IMR-90 (cell line): ENCODE results near the gene ENTPD1. TPM values are rescaled to one million over a fixed set of nuclear protein-coding genes. Genes with fewer than 3 reads are reported as not detected.

ENCODE experiments used
- ATAC-seq: fragments of 200-7000 bp; cut with Tn5 transposase; 2 replicates; pipeline ENCODE4 v1.9.1; 2020; ENCODE audit warnings: low read depth, mild to moderate bottlenecking, moderate library complexity
- BruUV-seq: library from RNA; stranded (reverse); fragments of 400-500 nt; replicated peaks from 2 replicates; lab custom pipeline; 2021; lab: Mats Ljungman, UMichigan
- CTCF ChIA-PET: fragments of 300-600 bp; formaldehyde crosslinking; extraction: SDS; loops from one replicate; lab custom pipeline; 2021; ENCODE audit warnings: antibody characterized with exemption; lab: Yijun Ruan, JAX
- POLR2A ChIA-PET: fragments of 300-600 bp; sonication (Branson Sonifier 250); formaldehyde crosslinking; loops from one replicate; lab custom pipeline; 2022; ENCODE audit warnings: antibody characterized with exemption; ENCODE audit not compliant: unreplicated experiment; lab: Charles Lee
- DNase-seq: peaks from one replicate; pipeline ENCODE4 v3.0.0; 2013
- H2AFZ ChIP-seq: replicated peaks from 2 replicates; pipeline ENCODE3; 2013; ENCODE audit warnings: low read length, mild to moderate bottlenecking; ENCODE audit not compliant: poor library complexity
- H2AK5ac ChIP-seq: 2 replicates; pipeline ENCODE4 v1.6.1; 2013; ENCODE audit warnings: low read depth, low read length, inconsistent platforms
- H2AK9ac ChIP-seq: replicated peaks from 2 replicates; pipeline ENCODE3; 2013; ENCODE audit warnings: mild to moderate bottlenecking, low read depth, low read length, moderate library complexity; ENCODE audit not compliant: poor library complexity
- H2BK120ac ChIP-seq: 2 replicates; pipeline ENCODE4 v1.6.1; 2013; ENCODE audit warnings: low read depth, low read length, inconsistent platforms
- H2BK15ac ChIP-seq: 3 replicates; pipeline ENCODE4 v1.6.1; 2013; ENCODE audit warnings: low read depth, low read length, inconsistent platforms
- H2BK20ac ChIP-seq: 2 replicates; pipeline ENCODE4 v1.6.1; 2013; ENCODE audit warnings: low read depth, mild to moderate bottlenecking, inconsistent platforms, low read length, moderate library complexity
- H2BK5ac ChIP-seq: 2 replicates; pipeline ENCODE4 v1.6.1; 2013; ENCODE audit warnings: mild to moderate bottlenecking, low read depth, low read length, inconsistent platforms; ENCODE audit not compliant: poor library complexity, severe bottlenecking
- H3K14ac ChIP-seq: replicated peaks from 2 replicates; pipeline ENCODE4 v1.6.1; 2013; ENCODE audit warnings: low read depth, low read length, inconsistent platforms
- H3K18ac ChIP-seq: 2 replicates; pipeline ENCODE4 v1.6.1; 2013; ENCODE audit warnings: low read depth, low read length, control low read depth
- H3K23ac ChIP-seq: 2 replicates; pipeline ENCODE4 v1.6.1; 2013; ENCODE audit warnings: low read depth, low read length, inconsistent platforms
- H3K27ac ChIP-seq: 2 replicates; pipeline ENCODE4 v1.5.1; 2013; ENCODE audit warnings: mild to moderate bottlenecking, control low read depth, low read length; ENCODE audit not compliant: insufficient read depth
- H3K27me3 ChIP-seq: 2 replicates; pipeline ENCODE4 v1.6.1; 2013; ENCODE audit warnings: low read length; ENCODE audit not compliant: control insufficient read depth, insufficient read depth
- H3K36me3 ChIP-seq: 2 replicates; pipeline ENCODE4 v1.6.1; 2013; ENCODE audit warnings: low read length, mixed read lengths; ENCODE audit not compliant: control insufficient read depth, insufficient read depth
- H3K4ac ChIP-seq: 2 replicates; pipeline ENCODE4 v1.6.1; 2013; ENCODE audit warnings: low read depth, low read length, inconsistent platforms
- H3K4me1 ChIP-seq: 2 replicates; pipeline ENCODE4 v1.6.1; 2013; ENCODE audit warnings: low read length, mixed read lengths; ENCODE audit not compliant: control insufficient read depth, insufficient read depth
- H3K4me2 ChIP-seq: 2 replicates; pipeline ENCODE4 v1.6.1; 2013; ENCODE audit warnings: low read depth, mild to moderate bottlenecking, control low read depth, low read length, moderate library complexity
- H3K4me3 ChIP-seq: 2 replicates; pipeline ENCODE4 v1.5.1; 2013; ENCODE audit warnings: low read depth, mild to moderate bottlenecking, control low read depth, low read length, moderate library complexity; ENCODE audit not compliant: insufficient read depth
- H3K56ac ChIP-seq: 2 replicates; pipeline ENCODE4 v1.6.1; 2013; ENCODE audit warnings: low read length, inconsistent platforms; ENCODE audit not compliant: insufficient read depth; ENCODE audit errors: extremely low read depth
- H3K79me1 ChIP-seq, 2 experiments: 2 replicates each; pipeline ENCODE4 v1.6.1; 2013; ENCODE audit warnings: low read length in 2 of 2, inconsistent platforms in 1 of 2, low read depth in 1 of 2
- H3K9ac ChIP-seq: 2 replicates; pipeline ENCODE4 v1.6.1; 2013; ENCODE audit warnings: low read depth, low read length, control low read depth
- H3K9me1 ChIP-seq: 2 replicates; pipeline ENCODE4 v1.6.1; 2013; ENCODE audit warnings: low read length, inconsistent platforms; ENCODE audit not compliant: insufficient read depth
- H3K9me3 ChIP-seq: 2 replicates; pipeline ENCODE4 v1.6.1; 2013; ENCODE audit warnings: low read length; ENCODE audit not compliant: control insufficient read depth, insufficient read depth
- H4K20me1 ChIP-seq: 2 replicates; pipeline ENCODE4 v1.6.1; 2013; ENCODE audit warnings: low read length, inconsistent platforms; ENCODE audit not compliant: insufficient read depth
- H4K5ac ChIP-seq: 2 replicates; pipeline ENCODE4 v1.6.1; 2013; ENCODE audit warnings: mild to moderate bottlenecking, low read depth, low read length, control low read depth
- H4K8ac ChIP-seq, 2 experiments: 2 replicates each; pipeline ENCODE4 v1.6.1; 2013; ENCODE audit warnings: low read depth in 2 of 2, low read length in 2 of 2, control low read depth in 1 of 2, inconsistent platforms in 1 of 2
- H4K91ac ChIP-seq: 2 replicates; pipeline ENCODE4 v1.6.1; 2013; ENCODE audit warnings: low read depth, low read length, inconsistent platforms; ENCODE audit not compliant: insufficient read depth
- BHLHE40 ChIP-seq: fragments of 150-350 bp; IDR thresholded peaks from 2 replicates; pipeline ENCODE4 v1.6.1; 2016; ENCODE audit warnings: mild to moderate bottlenecking, low read depth, low read length
- CEBPB ChIP-seq: IDR thresholded peaks from 2 replicates; pipeline ENCODE4 v1.6.1; 2012; ENCODE audit warnings: low read depth, low read length, improper control_type of control experiment
- CHD1 ChIP-seq: IDR thresholded peaks from 2 replicates; pipeline ENCODE4 v1.6.1; 2012; ENCODE audit warnings: low read depth, low read length, improper control_type of control experiment
- CTCF ChIP-seq: conservative IDR thresholded peaks from 2 replicates; pipeline ENCODE4 v1.5.1; 2012; ENCODE audit warnings: mild to moderate bottlenecking, low read depth, low read length, improper control_type of control experiment
- ELK1 ChIP-seq: fragments of 150-350 bp; IDR thresholded peaks from 2 replicates; pipeline ENCODE4 v1.6.1; 2016; ENCODE audit warnings: low read depth, mild to moderate bottlenecking, low read length, moderate library complexity, borderline replicate concordance
- FOS ChIP-seq: fragments of 150-350 bp; IDR thresholded peaks from 2 replicates; pipeline ENCODE4 v1.6.1; 2016; ENCODE audit warnings: low read depth, low read length
- MAFK ChIP-seq: IDR thresholded peaks from 2 replicates; pipeline ENCODE4 v1.6.1; 2012; ENCODE audit warnings: low read depth, low read length, improper control_type of control experiment
- MAZ ChIP-seq: IDR thresholded peaks from 2 replicates; pipeline ENCODE4 v1.6.1; 2012; ENCODE audit warnings: low read depth, mild to moderate bottlenecking, low read length, improper control_type of control experiment, moderate library complexity, borderline replicate concordance
- NFE2L2 ChIP-seq: fragments of 150-350 bp; IDR thresholded peaks from 2 replicates; pipeline ENCODE4 v1.6.1; 2016; ENCODE audit warnings: low read depth, mild to moderate bottlenecking, low read length
- POLR2A ChIP-seq: IDR thresholded peaks from 2 replicates; pipeline ENCODE4 v1.6.1; 2012; ENCODE audit warnings: mild to moderate bottlenecking, low read depth, low read length
- RAD21 ChIP-seq: IDR thresholded peaks from 2 replicates; pipeline ENCODE4 v1.6.1; 2012; ENCODE audit warnings: low read length, improper control_type of control experiment
- RCOR1 ChIP-seq: IDR thresholded peaks from 2 replicates; pipeline ENCODE4 v1.6.1; 2012; ENCODE audit warnings: mild to moderate bottlenecking, low read length, improper control_type of control experiment; ENCODE audit not compliant: insufficient replicate concordance
- RFX5 ChIP-seq: IDR thresholded peaks from 2 replicates; pipeline ENCODE4 v1.8.0; 2012; ENCODE audit warnings: low read depth, mild to moderate bottlenecking, low read length, moderate library complexity
- WGBS, 2 experiments: methylation state at CpG; one replicate each; pipeline versions ENCODE4 v1.1.5 to v1.1.7; 2013; ENCODE audit warnings: missing lambda C conversion rate in 2 of 2; ENCODE audit not compliant: insufficient read length in 1 of 2; ENCODE audit errors: extremely low coverage in 2 of 2; 5-methylcytosine and 5-hydroxymethylcytosine counted together
- dilution Hi-C: fragments of 300-500 bp; cut with HindIII; formaldehyde crosslinking; loops from one replicate; pipeline ENCODE4 v1.14.3; 2018; ENCODE audit warnings: low sequenced_read_pairs; ENCODE audit not compliant: unreplicated experiment
- in situ Hi-C: fragments of 300-500 bp; cut with MboI; formaldehyde crosslinking; loops from 3 replicates; pipeline ENCODE4 v1.14.3; 2019; ENCODE audit warnings: low sequenced_read_pairs, inconsistent platforms, mixed read lengths
- intact Hi-C: fragments of 100-400 bp; cut with micrococcal nuclease; formaldehyde crosslinking; loops from 2 replicates; pipeline ENCODE4 v1.10.0; 2022
- polyA plus RNA-seq, 3 experiments: library from polyadenylated mRNA; depleted of rRNA; stranded (reverse); fragments of >200 nt; gene quantifications; 2 replicates each; pipeline ENCODE4 v1.2.3, GENCODE V29; 2012; ENCODE audit warnings: low replicate concordance in 1 of 3
- total RNA-seq: library from RNA; depleted of rRNA; stranded (reverse); fragments of >200 nt; gene quantifications from 2 replicates; pipeline ENCODE4 v1.2.3, GENCODE V29; 2012

ENTPD1 gene
- total and polyA plus RNA-seq, 2 of the 4 experiments (the other 2 are of a cell fraction) = under 0.01 TPM; not detected in 1

- Histone ChIP-seq H3K27ac (no peak overlapping the region), H2BK20ac (no peak overlapping the region), H3K14ac (no peak overlapping the region), H3K4ac (no peak overlapping the region), H3K23ac (no peak overlapping the region), H4K20me1 (no peaks in the 10 kb centered on the region), H2BK120ac (no peak overlapping the region), H3K18ac (no peak overlapping the region), H4K8ac (no peak overlapping the region), H2BK15ac (no peak overlapping the region), H3K4me3 (no peak overlapping the region), H2AK5ac (no peak overlapping the region), H3K4me1 (no peaks in the 10 kb centered on the region), H4K91ac (no peak overlapping the region), H2AK9ac (no peak overlapping the region), H3K56ac (no peak overlapping the region), H3K9me3 (no peaks in the 10 kb centered on the region), H3K79me1 (no peaks in the 10 kb centered on the region), H2BK5ac (no peak overlapping the region), H3K9me1 (no peaks in the 10 kb centered on the region), H3K9ac (no peak overlapping the region), H4K5ac (no peak overlapping the region), H3K36me3 (no peaks in the 10 kb centered on the region), H3K27me3 (no peaks in the 10 kb centered on the region), H3K4me2 (no peak overlapping the region), H2AFZ (no peak overlapping the region)
- BruUV-seq = no TSS peak
- no peak for DNase-seq
- in situ Hi-C loops = no loop called here
- intact Hi-C loops = no loop called here
- ATAC-seq = no peak
- ChIA-PET POLR2A (no interaction called here), CTCF (interaction anchor here (1.4 to 1.7 kb wide), 2 partner anchors 16 to 155 kb away, joined by 4 to 8 read pairs; partner anchors contain the start of gene TCTN3)
- no peak for TF ChIP-seq CEBPB
- no peak for TF ChIP-seq CHD1
- no peak for TF ChIP-seq RCOR1
- TF ChIP-seq BHLHE40 = no peak
- TF ChIP-seq NFE2L2 = no peak
- TF ChIP-seq ELK1 = no peak
- no peak for TF ChIP-seq RAD21
- no peak for TF ChIP-seq CTCF
- no peak for TF ChIP-seq POLR2A
- no peak for TF ChIP-seq RFX5
- TF ChIP-seq MAZ = no peak
- no peak for TF ChIP-seq MAFK
- no peak for TF ChIP-seq FOS
- WGBS, 2 experiments = no CpG with 5 or more reads among the region's 2 CpGs
- dilution Hi-C loops = no loop called here
Observed at GRCh38 chr10:95848841-95849240, 92.9 kb downstream of the ENTPD1 start.
